Coronary artery (tissue), 2 donors: ENCODE measurements around the gene SMCO4.
"Not testable (repeated sequence)": the region's sequence is repeated elsewhere in the genome, so short reads cannot be mapped to it uniquely, and the experiment has no call there.

Experiments
- DNase-seq: peaks from one replicate; pipeline ENCODE4 v3.0.0-alpha.2; 2017; ENCODE audit warnings: low spot score
- H3K27ac ChIP-seq, 2 donors: fragments of 200-600 bp; sonication (generic); one replicate each; pipeline ENCODE4 v1.5.1; 2016 to 2019
- H3K4me3 ChIP-seq: fragments of 200-600 bp; sonication (generic); 2 replicates; pipeline ENCODE4 v1.5.1; 2016; ENCODE audit warnings: mild to moderate bottlenecking, moderate library complexity
- TF ChIP-seq, protein P1 (sequence below): fragments of 200-600 bp; sonication (generic); IDR thresholded peaks from one replicate; pipeline ENCODE4 v1.5.1; 2019; ENCODE audit warnings: antibody characterized with exemption

Gene SMCO4

GRCh38 chr11:93543292-93543977 is at the start of gene SMCO4:
Gene SMCO4 (minus strand): TSS chr11:93543391. CDS start chr11:93479189, 64,202 bp downstream.
- TF ChIP-seq, protein P1, sequence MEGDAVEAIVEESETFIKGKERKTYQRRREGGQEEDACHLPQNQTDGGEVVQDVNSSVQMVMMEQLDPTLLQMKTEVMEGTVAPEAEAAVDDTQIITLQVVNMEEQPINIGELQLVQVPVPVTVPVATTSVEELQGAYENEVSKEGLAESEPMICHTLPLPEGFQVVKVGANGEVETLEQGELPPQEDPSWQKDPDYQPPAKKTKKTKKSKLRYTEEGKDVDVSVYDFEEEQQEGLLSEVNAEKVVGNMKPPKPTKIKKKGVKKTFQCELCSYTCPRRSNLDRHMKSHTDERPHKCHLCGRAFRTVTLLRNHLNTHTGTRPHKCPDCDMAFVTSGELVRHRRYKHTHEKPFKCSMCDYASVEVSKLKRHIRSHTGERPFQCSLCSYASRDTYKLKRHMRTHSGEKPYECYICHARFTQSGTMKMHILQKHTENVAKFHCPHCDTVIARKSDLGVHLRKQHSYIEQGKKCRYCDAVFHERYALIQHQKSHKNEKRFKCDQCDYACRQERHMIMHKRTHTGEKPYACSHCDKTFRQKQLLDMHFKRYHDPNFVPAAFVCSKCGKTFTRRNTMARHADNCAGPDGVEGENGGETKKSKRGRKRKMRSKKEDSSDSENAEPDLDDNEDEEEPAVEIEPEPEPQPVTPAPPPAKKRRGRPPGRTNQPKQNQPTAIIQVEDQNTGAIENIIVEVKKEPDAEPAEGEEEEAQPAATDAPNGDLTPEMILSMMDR, result peak; percentile 47
- peak within 1 kb of the TSS; percentile 90 to 96 for H3K27ac ChIP-seq
- peak; percentile 86 for DNase-seq

DNA sequence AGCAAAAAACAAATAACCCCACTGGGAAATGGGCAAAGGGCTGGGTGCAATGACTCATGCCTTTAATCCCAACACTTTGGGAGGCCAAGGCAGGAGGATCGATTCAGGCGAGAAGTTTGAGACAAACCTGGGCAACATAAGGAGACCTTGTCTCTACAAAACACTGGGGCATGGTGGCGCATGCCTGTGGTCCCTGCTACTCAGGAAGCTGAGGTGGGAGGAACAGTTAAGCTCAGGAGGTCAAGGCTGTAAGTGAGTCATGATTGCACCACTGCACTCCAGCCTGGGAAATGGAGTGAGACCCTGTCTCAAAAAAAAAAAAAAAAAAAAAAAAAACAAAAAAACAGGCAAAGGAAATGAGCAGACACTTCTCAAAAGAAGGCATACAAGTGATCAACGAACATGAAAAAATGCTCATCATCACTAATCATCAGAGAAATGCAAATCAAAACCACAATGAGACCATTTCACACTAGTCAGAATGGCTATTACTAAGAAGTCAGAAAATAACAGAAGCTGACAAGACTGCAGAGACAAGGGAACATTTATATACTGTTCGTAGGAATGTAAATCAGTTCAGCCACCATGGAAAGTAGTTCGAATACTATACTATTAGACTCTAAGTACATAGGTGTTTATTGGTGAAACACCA is 48.2 kb upstream of the SMCO4 start:
- H3K27ac ChIP-seq, result no peak overlapping the region
- no peak for DNase-seq
- no peak overlapping the region for H3K4me3 ChIP-seq
- TF ChIP-seq, protein P1, result no peak

More at GRCh38 chr11:93543292-93543977, at the start of gene SMCO4:
- H3K4me3 ChIP-seq, result peak within 1 kb of the TSS; percentile 95

DNA sequence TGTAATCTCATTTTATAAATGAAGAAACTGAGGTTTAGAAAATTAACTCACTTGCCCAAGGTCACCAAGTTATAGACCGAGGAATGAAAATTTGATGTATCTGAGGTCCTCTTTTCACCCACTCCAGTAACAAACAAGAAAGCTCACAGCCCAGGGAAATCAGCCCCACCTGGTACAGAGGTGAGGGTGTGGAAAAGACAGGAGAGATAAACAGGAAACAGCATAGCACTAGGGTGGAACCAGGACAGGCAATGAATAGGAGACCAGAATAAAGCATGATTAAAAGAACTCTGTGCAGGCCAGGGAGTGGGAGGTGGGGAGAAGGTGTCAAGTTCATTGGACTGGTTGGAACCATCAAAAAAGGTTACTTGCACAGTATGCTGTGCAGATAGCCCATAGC is 46.2 kb upstream of the SMCO4 start:
- DNase-seq, result no peak
- TF ChIP-seq, protein P1, result no peak
- H3K4me3 ChIP-seq, result no peak overlapping the region
- H3K27ac ChIP-seq, result no peak overlapping the region

DNA sequence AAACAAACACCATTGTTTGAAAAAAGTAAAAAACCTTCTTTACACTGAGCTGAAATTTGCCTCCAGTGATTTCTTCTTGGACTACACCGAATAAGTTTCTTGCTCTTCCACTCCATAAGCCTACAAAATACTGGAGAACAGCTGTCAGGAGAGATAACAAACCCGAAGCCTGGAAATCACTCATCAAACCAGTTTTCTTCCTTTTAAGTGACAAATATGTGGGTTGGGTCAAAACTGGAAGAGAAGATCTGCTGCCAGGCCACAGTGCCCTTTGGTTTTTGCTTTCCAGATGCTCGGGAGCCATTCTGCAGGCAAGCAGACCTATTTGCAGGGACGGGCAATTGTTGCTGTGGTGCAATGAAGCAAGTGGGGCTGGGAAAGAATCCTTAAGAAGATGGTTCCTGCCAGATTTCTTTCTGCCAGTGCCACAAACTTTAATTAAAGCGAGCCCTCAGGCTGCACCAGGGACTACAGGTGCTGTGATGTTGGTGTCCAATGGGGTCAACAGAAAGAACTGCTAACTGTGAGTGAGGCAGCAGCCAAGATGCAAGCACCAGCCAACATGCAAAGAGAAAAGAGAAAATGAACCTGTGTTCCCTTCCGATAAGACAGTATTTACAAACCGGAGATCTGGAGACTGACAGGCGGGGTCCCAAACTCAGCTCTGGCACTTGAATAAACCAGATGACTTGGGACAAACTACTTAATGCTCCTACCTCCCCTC is 44.8 kb upstream of the SMCO4 start:
- Histone ChIP-seq H3K4me3 (no peak overlapping the region), H3K27ac (no peak overlapping the region)
- TF ChIP-seq, protein P1, result no peak
- DNase-seq, result no peak

DNA sequence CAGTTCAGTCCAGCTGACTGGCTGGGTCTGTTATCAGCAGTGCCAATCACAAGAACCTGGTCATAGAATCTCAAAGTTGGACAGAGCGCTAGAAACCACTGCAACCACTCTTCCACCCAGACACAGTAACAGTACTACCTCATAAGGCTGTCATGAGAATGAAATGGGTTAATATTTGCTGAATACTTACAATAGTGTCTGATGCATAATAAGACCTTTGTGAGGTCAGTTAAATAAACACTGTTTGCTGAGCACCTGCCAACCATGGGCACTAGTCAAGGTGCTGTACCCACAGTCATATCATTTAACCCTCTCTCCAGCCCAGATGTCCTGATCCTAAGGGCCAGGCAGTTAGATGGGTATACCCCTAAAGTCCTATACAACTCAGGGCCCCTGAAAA is 44.2 kb upstream of the SMCO4 start:
- not testable (repeated sequence) for H3K27ac ChIP-seq, DNase-seq, H3K4me3 ChIP-seq

DNA sequence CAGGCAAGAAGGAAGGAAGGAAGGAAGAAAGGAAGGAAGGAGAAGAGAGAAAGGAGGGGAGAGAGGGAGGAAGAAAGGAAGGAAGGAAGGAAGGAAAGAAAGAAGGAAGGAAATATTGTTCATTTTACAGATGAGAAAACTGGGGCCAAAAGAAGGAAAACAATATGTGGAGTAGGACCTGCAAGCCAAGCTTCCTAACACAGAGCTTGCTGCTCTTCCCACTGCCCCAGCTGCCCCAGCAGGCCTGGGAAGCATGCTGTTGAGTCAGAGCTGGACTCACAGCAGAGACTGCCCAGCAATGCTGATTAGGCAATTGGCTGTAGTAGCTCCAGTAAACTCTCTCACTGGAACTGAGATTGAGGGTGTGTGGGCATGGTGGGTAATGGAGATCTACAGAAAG is 42.6 kb upstream of the SMCO4 start:
- DNase-seq, result no peak

GRCh38 chr11:93583490-93583889 is 40.3 kb upstream of the SMCO4 start:
- Histone ChIP-seq H3K4me3 (no peak overlapping the region), H3K27ac (no peak overlapping the region)
- TF ChIP-seq, protein P1, result no peak
- DNase-seq, result no peak

More for the DNA sequence above, 42.6 kb upstream of the SMCO4 start:
- TF ChIP-seq, protein P1, result no peak
- no peak overlapping the region for H3K27ac ChIP-seq
- H3K4me3 ChIP-seq, result no peak overlapping the region
